Uterus (tissue), 2 donors: ENCODE results near the gene ALOX5AP.

Experiments
- CTCF ChIP-seq, 4 experiments: fragments of 200-600 bp in 2 of 4; fragments of 450-650 bp in 2 of 4; sonication (generic) in 2 of 4; IDR thresholded peaks; one replicate each; pipeline ENCODE4 v1.5.1; 2016 to 2019; ENCODE audit warnings: antibody characterized with exemption in 4 of 4, mild to moderate bottlenecking in 2 of 4, moderate library complexity in 1 of 4
- POLR2A ChIP-seq, 2 donors: fragments of 450-650 bp; IDR thresholded peaks; one replicate each; pipeline ENCODE4 v1.6.1; 2016; ENCODE audit warnings: antibody characterized with exemption in 2 of 2, mild to moderate bottlenecking in 1 of 2, moderate library complexity in 1 of 2

- TF ChIP-seq CTCF (IDR thresholded peaks at IDR 0.05): no peak
- no peak for TF ChIP-seq POLR2A (IDR thresholded peaks at IDR 0.05)
These were observed 44.8 kb upstream of the ALOX5AP start for GRCh38 chr13:30690282-30691188.
